Gastroesophageal sphincter (tissue), 3 donors: ENCODE data around the gene NHS.

Experiments
- CTCF ChIP-seq, 4 experiments: fragments of 200-600 bp in 2 of 4; fragments of 450-650 bp in 2 of 4; sonication (generic) in 1 of 4; IDR thresholded peaks; one replicate each; pipeline ENCODE4 v1.5.1; 2017 to 2019; ENCODE audit warnings: antibody characterized with exemption in 4 of 4, mild to moderate bottlenecking in 2 of 4, moderate library complexity in 2 of 4
- POLR2A ChIP-seq, 2 donors: fragments of 450-650 bp; IDR thresholded peaks; one replicate each; pipeline ENCODE4 v1.6.1; 2017; ENCODE audit warnings: antibody characterized with exemption in 2 of 2, mild to moderate bottlenecking in 2 of 2, moderate library complexity in 1 of 2
- POLR2AphosphoS5 ChIP-seq: sonication (generic); formaldehyde crosslinking; IDR thresholded peaks from one replicate; pipeline ENCODE4 v1.6.1; 2017; ENCODE audit warnings: antibody characterized with exemption

GRCh38 chrX:17768997-17769396 is 394.0 kb downstream of the NHS start:
- TF ChIP-seq POLR2AphosphoS5, result no peak
- TF ChIP-seq CTCF (IDR thresholded peaks at IDR 0.05), result no peak
- TF ChIP-seq POLR2A (IDR thresholded peaks at IDR 0.05), result no peak
